Mucosa of gallbladder (tissue), 1 donor: ENCODE measurements around the gene DSCAM. TPM values are rescaled to one million over a fixed set of nuclear protein-coding genes. Genes with fewer than 3 reads are reported as not detected.

Experiments
- DNase-seq: peaks from one replicate; pipeline ENCODE4 v3.0.0-alpha.2; 2020; ENCODE audit warnings: low spot score
- total RNA-seq: library from RNA; stranded (reverse); gene quantifications from one replicate; pipeline ENCODE4 v1.2.1, GENCODE V29; 2021
- donor health status: DM: no; HTN: no; CAD: no.

The DSCAM gene
- total RNA-seq, 1 donor from 2014 or later, result 0.09 TPM

DNA sequence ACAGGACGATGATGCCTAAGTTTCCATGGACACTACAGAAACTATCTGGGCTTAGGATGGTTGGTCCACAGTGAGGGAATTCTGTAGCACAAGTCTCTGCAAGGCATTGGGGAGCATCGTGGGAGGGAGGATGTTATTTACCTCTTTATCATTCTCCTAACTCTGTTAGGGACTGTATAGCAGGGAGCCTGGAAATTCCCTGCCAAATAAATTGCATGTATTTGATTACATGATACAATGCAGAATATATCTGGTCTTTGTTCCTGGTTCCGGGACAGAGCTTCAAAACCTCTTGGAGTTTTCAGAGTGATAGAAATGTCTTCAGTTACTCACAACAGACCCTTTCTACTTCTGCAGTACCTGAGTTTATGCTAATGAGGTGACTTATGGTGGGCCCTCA lies 593.8 kb downstream of the DSCAM start:
- no peak for DNase-seq

GRCh38 chr21:40250514-40251294 lies 596.3 kb downstream of the DSCAM start:
- DNase-seq, result no peak

DNA sequence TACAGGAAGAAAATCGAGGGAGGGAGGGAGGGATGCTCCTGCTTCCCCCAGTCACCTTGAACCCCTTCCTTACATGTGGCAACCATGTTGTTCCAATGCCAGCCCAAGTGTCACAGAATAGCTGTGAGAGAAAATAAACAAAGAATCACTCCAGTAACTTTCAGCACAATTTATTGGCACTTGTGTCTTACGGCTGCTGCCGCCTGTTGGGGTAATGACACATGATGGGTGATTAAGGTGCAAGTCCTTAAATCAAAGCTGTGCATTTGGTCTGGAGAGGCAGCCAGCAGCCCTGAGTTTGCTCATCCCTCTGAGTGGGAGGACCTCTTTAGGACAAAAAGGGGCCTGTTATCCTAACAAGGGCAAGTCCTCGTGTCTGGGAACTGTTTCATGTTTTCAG lies 602.0 kb downstream of the DSCAM start:
- DNase-seq, result no peak

- DNase-seq, result no peak
These were observed 603.3 kb downstream of the DSCAM start for GRCh38 chr21:40243685-40244084.

GRCh38 chr21:40242586-40243265 lies 604.2 kb downstream of the DSCAM start:
- no peak for DNase-seq

GRCh38 chr21:40235528-40235927 lies 611.4 kb downstream of the DSCAM start:
- DNase-seq, result no peak

GRCh38 chr21:40231979-40232378 lies 615.0 kb downstream of the DSCAM start:
- DNase-seq, result no peak

- no peak for DNase-seq
These were observed 619.9 kb downstream of the DSCAM start for GRCh38 chr21:40227096-40227495.

DNA sequence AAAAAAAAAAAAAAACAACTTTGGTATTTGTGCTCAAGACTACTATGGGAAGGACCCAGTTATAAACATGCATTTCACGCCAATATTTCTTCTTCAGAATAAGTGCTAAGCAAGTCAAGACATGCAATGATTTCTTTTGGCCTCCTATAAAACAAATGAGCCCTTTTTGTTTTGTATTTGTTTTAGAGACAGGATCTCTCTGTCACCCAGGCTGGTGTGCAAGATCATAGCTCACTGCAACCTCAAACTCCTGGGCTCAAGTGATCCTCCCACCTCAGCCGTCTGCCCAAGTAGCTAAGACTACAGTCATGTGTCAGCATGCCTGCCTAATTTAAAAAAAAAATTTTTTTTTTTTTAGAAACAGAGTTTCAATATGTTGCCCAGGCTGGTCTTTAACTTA lies 631.0 kb downstream of the DSCAM start:
- DNase-seq, result no peak

- no peak for DNase-seq
These were observed 636.7 kb downstream of the DSCAM start for GRCh38 chr21:40210251-40210650.

GRCh38 chr21:40208948-40209345 lies 638.0 kb downstream of the DSCAM start:
- no peak for DNase-seq

DNA sequence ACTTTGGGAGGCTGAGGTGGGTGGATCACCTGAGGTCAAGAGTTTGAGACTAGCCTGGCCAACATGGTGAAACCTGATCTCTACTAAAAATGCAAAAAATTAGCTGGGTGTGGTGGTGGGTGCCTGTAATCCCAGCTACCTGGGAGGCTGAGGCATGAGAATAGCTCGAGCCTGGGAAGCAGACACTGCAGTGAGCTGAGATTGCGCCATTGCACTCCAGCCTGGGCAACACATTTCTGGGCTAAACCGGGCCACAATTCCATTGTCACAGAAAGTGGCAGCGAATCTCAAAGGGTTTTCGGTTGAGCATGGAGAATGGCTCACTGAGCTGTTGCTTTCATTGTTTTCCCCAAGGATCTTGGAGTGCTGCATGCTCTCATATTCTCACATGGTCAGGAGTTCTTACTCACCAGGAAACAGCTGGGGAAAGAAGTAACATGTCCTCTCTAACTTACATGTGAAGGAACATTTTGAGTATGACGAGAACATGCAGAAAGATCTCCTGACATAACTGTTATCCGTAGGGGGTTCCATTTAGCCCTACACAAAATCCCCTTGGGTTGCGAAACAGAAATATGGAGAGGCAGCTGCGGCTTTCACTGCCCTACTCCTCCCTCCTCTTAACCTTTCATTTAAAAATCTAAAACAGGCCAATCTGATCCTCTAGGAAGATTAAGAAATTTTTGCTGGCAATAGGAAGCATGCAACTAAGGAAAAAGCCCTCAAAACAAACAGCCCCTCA lies 638.6 kb downstream of the DSCAM start:
- no peak for DNase-seq

DNA sequence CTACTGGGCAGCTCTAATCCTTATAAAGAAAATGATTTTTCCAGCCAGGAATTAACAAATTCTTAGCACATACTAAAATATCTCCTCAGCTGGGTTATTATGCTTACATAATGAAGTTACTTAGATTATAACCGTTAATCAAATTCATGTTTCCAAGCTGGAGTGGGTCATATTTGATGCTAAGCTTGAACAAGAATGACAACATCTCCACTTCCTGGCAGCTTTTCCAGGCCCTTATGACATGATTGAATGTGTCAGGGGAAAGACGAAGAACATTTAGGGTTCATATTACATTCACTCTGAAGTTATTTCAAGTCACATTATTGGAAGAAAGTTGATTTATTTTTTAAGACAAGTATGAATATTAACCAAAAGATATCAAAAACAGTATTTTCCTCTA lies 646.0 kb downstream of the DSCAM start:
- no peak for DNase-seq

- no peak for DNase-seq
These were observed 646.8 kb downstream of the DSCAM start for GRCh38 chr21:40200126-40200525.

- DNase-seq, result no peak
These were observed 652.6 kb downstream of the DSCAM start for GRCh38 chr21:40194185-40194980.

GRCh38 chr21:40191616-40192015 lies 655.3 kb downstream of the DSCAM start:
- no peak for DNase-seq

DNA sequence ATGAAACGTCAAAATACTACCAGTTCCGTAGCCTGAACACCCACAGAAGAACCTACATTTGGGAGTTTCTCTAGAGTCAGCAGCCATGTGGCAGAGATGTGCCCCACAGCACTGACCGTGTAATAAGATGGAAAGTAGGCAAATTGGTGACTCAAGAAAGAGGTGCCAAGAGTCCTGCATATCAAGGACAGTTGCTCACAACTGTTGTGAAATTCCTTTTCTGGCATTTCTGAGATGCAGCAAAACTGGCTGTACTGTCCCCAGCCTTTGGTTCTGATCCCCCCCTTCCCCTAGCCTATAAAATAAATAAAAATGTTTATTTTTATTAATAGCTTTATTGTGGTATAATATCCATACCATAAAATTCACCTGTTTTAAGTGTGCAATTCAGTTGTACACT lies 655.8 kb downstream of the DSCAM start:
- DNase-seq, result no peak

DNA sequence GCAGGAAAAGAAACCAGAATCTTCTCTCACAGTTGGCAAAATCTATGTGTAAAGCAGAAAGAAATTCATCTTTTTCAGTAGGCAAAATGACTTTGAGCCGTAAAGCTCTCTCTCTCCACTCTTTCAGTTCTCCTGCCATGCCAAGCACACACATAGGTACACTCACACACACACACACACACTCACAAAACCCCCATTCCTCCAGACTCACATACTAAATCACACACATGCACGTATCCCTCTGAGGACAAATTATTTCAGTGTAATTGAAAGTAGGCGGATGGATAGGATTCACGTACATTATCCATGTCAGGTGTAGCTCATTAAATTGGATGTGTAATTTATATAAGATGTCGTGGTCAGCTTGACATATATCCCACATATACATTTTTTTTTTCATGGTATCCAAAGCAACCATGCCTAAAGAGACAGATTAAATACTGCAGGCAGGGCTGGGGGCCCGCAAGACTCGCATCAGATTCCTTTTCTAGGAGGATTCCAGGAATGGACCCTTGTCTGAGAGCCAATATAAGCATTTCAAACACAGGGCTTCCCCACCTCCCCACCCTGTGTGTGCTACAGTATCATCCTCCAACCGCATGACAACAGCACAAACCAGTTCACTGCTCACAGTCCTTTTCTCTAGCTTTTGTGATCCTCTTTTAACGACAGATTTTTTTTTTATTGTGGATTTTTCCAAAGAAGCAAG lies 658.9 kb downstream of the DSCAM start:
- DNase-seq, result no peak

GRCh38 chr21:40187244-40187643 lies 659.7 kb downstream of the DSCAM start:
- no peak for DNase-seq

DNA sequence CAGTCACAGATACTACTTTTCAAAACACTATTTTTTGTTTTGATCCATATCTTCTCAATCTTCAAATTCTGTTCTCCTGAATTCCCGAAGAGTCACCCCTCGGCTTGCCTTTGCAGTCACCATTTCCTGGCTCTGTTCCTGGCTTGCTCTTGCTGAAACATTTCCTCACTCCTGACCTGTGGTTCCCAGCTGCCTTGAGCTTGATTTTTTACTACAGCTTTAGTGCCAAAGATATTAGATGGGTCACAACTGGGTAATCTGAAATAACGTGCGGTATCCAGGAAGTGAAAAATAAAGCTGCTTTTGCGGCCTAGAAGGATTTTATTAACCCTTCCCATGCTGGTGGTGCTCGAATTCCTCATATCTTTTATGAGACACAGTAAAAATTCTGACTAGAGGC lies 660.9 kb downstream of the DSCAM start:
- DNase-seq, result no peak

DNA sequence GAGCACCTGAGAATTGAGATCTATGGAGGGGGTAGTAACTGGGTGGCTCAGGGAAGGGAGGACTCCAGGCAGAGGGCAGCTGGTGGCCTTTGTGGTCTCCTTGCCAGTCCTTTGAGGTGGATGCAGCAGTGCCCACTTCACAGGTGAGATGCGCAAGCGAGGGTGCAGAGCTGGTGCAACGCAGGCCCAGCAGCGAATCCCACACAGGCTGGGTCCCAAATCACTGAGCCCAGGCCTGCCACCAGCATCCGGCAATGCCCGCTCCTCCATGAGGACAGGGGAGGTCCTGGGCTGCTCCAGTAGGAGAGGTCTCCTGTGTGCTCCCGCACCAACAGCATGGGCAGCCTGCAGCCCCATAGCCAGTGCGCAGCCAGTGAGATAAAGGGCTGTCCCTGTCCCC lies 661.8 kb downstream of the DSCAM start:
- no peak for DNase-seq
